Measurements from ENCODE around the gene MRPL58.

The MRPL58 gene

DNA sequence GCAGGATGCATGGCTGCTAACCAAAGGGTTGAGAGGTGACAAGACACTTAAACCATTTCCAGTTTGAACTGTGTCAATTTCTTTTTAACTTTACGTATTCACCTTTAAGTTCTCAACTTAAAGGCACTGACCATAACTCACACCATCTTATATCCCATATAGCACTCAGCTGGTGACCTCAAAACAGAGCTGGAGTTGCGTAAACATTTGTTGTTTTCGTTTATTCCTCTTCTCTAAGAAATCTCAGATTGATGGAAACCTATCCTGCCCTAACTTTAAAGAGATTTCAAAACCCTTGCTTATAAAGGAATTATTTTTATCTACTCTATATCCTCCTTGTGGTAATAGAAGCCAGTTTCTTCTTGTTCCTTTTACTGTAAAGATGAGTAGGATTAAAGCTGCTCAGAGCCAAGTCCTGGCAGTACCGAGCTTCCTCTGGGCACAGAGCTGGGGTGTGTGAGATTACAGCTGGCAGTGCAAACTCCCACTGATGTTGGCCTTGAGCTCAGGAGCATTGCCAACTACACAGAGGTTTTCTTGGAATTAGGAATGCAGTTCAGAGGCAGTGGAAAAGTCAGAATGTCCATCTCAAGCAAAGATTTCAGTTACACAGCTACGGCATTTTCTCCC, 35.9 kb downstream of the MRPL58 start:
- H3K4me3 ChIP-seq (ENCODE audit: control insufficient read depth, low read depth, low read length): peak overlapping the region; percentile 85
- TF ChIP-seq, protein P1, sequence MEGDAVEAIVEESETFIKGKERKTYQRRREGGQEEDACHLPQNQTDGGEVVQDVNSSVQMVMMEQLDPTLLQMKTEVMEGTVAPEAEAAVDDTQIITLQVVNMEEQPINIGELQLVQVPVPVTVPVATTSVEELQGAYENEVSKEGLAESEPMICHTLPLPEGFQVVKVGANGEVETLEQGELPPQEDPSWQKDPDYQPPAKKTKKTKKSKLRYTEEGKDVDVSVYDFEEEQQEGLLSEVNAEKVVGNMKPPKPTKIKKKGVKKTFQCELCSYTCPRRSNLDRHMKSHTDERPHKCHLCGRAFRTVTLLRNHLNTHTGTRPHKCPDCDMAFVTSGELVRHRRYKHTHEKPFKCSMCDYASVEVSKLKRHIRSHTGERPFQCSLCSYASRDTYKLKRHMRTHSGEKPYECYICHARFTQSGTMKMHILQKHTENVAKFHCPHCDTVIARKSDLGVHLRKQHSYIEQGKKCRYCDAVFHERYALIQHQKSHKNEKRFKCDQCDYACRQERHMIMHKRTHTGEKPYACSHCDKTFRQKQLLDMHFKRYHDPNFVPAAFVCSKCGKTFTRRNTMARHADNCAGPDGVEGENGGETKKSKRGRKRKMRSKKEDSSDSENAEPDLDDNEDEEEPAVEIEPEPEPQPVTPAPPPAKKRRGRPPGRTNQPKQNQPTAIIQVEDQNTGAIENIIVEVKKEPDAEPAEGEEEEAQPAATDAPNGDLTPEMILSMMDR (conservative IDR thresholded peaks at IDR 0.05; ENCODE audit: control insufficient read depth, insufficient read depth, low read depth, low read length): no peak
- DNase-seq (ENCODE audit: low read depth): peak; percentile 23

DNA sequence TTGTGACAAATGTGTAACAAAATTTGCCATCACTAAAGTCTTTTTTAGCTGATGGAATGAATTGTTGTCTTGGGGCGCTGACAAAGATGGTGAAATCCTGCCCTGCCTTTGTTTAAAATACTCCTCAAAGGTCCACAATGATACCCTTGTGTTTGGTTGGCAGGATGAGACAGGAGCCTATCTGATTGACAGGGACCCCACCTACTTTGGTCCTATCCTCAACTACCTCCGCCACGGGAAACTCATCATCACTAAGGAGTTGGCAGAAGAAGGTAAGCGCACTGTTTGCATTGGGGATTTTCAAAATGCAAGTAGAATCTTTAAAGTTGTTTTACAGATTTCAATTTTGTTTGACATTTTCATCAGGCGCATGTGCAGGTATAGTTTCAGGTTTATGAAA, 36.6 kb downstream of the MRPL58 start:
- no peak for DNase-seq (ENCODE audit: low read depth)
- no peak overlapping the region for H3K4me3 ChIP-seq (ENCODE audit: control insufficient read depth, low read depth, low read length)
- TF ChIP-seq, protein P1 (conservative IDR thresholded peaks at IDR 0.05; ENCODE audit: control insufficient read depth, insufficient read depth, low read depth, low read length): no peak

DNA sequence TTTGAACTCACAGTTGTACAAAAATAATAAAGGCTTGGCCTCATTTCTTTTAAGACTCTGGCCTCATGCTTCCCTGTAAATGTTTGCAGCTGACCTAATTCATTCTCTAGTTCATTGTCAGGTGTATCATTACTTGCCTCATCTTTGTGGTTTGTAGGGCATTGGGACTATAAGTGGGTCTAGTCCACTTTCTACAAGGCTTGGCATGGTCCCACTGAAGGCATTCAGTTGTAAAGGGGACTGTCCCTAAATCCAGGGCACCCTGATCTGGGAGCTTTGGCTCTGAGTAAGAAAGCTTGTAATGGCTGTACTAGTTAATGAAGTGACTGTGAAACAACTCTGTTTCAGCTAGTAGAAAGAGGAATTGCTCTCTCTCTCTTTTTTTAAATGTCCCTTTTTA, 37.2 kb downstream of the MRPL58 start:
- TF ChIP-seq, protein P1 (conservative IDR thresholded peaks at IDR 0.05; ENCODE audit: control insufficient read depth, insufficient read depth, low read depth, low read length): no peak
- no peak overlapping the region for H3K4me3 ChIP-seq (ENCODE audit: control insufficient read depth, low read depth, low read length)
- no peak for DNase-seq (ENCODE audit: low read depth)

DNA sequence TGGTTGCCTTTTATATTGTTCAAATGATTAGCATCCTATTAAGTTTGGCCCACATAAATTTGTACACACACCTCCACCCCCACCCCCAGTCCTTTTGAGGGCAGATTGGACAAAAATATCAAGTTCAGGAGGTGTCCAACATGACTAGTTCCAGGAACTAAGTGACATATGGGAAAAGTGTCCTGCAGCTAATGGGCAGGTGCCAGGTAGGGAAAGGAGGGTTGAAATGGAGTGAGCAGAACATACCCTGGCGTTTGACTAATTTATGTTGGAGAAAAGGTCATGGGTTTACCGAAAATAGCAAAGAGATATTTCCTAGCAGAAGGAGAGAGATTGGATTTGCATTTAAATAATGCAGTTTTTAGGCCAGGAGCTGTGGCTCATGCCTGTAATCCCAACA, 39.5 kb downstream of the MRPL58 start:
- no peak overlapping the region for H3K4me3 ChIP-seq (ENCODE audit: control insufficient read depth, low read depth, low read length)
- TF ChIP-seq, protein P1 (conservative IDR thresholded peaks at IDR 0.05; ENCODE audit: control insufficient read depth, insufficient read depth, low read depth, low read length): no peak
- no peak for DNase-seq (ENCODE audit: low read depth)

DNA sequence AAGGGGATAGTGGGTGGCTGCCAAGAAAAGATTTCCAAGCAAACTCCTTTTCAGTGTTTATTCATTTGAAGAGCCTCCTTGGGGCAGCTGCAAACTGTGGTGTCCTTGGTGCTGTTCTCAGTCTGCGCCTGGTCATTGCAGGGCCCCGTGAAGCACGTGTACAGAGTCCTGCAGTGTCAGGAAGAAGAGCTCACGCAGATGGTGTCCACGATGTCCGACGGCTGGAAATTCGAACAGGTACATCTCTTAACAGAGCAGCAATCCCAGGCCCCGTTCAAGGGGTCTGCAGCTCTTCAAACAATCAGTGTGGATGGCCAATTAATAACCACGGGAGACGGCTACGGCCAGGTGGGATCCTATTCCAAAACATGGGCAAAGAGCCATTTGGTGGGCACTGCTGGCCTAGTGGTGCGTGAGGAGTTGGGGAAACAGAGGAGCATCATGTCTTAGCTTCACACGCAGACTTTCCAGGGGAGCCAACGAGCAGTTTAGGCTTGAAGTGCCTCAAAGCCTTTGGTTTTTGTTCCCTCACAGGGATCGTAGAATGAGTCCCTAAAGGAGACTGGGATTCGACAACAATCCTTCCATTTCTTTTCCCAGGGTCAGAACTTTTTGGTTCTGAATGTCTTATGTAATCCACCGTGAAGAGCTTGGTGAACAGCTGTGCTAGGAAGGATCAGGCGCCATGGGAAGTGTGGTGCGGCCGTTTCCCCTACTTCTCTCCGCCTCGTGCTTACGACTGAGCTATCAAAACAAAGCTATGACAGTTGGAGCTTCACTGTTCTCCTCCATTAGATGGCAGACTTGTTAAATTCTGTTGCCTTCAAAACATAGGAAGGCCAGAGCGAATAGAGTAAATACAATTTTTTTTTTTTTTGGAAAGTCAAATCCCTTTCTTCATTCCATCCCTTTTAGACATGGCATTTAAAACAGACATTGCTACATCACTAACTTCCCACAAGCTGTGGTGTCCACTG, 47.2 kb downstream of the MRPL58 start:
- TF ChIP-seq, protein P1 (conservative IDR thresholded peaks at IDR 0.05; ENCODE audit: control insufficient read depth, insufficient read depth, low read depth, low read length): peak; percentile 63
- H3K4me3 ChIP-seq (ENCODE audit: control insufficient read depth, low read depth, low read length): no peak overlapping the region
- DNase-seq (ENCODE audit: low read depth): peak; percentile 80

DNA sequence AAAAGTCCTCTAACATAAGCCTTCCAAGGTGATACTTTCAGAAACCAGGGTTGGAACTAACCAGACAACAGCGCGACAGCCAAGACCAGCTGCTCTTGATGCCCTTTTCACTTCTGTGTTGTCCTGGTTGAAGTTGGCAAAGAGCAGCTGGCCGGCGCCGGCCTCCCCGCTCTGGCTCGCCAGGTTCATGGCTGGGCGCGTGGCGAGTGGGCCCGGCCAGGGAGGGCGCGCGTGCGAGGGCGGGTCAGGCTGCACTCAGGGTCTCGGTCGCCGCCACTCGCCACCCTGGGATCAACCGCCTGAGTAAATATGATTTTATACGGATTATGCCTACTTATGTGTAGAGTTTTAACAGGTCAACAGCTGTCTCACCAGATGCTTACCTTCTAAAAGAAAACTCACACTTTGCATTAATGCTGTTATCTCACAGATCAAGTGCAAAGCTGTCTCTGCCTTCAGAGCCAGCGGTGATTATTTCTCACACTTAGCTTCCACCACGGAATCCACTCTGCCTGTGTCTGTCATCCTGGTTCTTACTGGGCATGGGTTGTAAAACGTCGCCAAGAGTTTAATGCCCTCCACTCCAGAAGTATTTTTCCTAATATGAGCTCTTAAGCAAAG, 48.1 kb downstream of the MRPL58 start:
- no peak overlapping the region for H3K4me3 ChIP-seq (ENCODE audit: control insufficient read depth, low read depth, low read length)
- no peak for DNase-seq (ENCODE audit: low read depth)
- TF ChIP-seq, protein P1 (conservative IDR thresholded peaks at IDR 0.05; ENCODE audit: control insufficient read depth, insufficient read depth, low read depth, low read length): no peak

Measured in fibroblast of mammary gland (primary cell).